ENCODE results near the gene SLC45A1.

The SLC45A1 gene

DNA sequence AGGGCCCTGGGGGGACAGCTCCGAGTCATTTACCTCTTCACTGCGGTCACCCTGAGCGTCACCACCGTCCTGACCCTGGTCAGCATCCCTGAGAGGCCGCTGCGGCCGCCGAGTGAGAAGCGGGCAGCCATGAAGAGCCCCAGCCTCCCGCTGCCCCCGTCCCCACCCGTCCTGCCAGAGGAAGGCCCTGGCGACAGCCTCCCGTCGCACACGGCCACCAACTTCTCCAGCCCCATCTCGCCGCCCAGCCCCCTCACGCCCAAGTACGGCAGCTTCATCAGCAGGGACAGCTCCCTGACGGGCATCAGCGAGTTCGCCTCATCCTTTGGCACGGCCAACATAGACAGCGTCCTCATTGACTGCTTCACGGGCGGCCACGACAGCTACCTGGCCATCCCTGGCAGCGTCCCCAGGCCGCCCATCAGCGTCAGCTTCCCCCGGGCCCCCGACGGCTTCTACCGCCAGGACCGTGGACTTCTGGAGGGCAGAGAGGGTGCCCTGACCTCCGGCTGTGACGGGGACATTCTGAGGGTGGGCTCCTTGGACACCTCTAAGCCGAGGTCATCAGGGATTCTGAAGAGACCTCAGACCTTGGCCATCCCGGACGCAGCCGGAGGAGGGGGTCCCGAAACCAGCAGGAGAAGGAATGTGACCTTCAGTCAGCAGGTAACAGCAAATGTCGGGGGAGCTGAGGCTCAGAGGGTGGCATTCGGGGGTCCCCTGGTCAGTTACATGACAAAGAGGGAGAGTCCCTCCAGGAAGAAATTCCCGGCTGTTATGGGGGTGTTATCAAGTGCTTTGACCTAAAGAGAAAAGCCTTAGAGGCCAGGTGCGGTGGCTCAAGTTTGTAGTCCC, 12.6 kb downstream of the SLC45A1 start:
- no peak for DNase-seq
- in situ Hi-C loops (cut with MboI; ENCODE audit: low pct_unique_long_range_greater_than_20kb, low sequenced_read_pairs): no loop called here

DNA sequence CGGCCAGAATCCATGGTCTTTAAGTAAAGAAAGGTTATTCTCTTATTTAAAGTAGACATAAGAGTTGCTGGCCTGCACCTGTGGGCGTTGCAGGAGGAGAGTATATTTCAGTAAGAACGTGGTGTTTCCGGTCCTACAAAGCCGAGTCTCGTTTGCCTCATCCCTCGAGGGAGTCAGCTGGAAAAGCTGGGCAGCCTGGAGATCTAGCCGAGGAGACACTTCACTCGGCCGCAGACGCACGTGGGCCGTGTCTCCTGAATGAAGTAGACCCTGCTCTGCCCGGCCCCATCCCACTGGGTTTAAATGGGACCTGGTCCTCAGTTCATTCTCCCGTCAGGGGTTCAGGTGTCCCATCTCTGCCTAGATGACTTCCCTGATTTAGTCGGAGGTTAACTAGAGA, 14.9 kb downstream of the SLC45A1 start:
- DNase-seq: no peak
- in situ Hi-C loops (cut with MboI; ENCODE audit: low pct_unique_long_range_greater_than_20kb, low sequenced_read_pairs): no loop called here

GRCh38 chr1:8333246-8333987, 15.5 kb downstream of the SLC45A1 start:
- in situ Hi-C loops (cut with MboI; ENCODE audit: low pct_unique_long_range_greater_than_20kb, low sequenced_read_pairs): no loop called here
- DNase-seq: no peak

GRCh38 chr1:8334106-8334851, 16.4 kb downstream of the SLC45A1 start:
- in situ Hi-C loops (cut with MboI; ENCODE audit: low pct_unique_long_range_greater_than_20kb, low sequenced_read_pairs): no loop called here
- DNase-seq: no peak

DNA sequence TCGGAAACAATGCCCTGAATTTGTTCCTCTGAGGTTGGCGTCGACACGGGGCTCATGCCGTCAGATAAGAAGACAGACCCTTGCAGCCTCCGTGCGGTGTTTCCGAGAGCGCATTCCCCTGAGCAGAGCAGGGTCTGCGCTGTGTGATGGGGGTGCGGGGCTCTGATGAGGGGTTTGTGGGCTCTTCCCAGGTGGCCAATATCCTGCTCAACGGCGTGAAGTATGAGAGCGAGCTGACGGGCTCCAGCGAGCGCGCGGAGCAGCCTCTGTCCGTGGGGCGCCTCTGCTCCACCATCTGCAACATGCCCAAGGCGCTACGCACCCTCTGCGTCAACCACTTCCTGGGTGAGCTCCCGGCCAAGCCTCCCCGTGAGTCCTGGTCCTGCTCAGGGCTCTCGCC, 17.3 kb downstream of the SLC45A1 start:
- in situ Hi-C loops (cut with MboI; ENCODE audit: low pct_unique_long_range_greater_than_20kb, low sequenced_read_pairs): no loop called here
- no peak for DNase-seq

DNA sequence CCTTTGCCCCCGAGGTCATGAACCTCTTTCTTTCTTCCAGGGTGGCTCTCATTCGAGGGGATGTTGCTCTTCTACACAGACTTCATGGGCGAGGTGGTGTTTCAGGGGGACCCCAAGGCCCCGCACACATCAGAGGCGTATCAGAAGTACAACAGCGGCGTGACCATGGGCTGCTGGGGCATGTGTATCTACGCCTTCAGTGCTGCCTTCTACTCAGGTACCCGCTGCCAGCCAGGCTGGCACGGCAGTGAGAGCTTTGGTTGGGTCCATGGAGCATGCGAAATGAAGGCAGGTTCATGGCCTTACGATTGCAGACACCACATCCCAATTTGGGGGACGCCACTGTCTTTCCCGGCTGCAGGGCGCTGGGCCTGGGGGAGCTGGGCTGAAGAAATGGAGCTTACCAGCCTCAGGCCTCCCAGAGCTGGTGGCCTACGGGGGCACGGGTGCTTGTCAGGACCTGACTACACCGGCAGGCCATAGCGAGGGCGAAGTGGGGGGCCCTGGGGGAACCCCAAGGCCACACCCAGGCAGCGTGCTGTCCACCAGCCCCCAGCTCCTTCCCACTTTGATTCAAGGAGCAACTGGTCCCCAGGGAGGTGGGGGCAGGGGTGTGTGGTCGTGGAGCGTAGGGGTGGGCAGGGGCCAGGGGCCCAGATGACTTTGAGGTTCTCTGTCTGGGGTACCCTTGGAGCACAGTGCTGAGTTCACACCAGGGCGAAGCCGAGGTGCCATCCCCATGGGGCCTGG, 20.0 kb downstream of the SLC45A1 start:
- in situ Hi-C loops (cut with MboI; ENCODE audit: low pct_unique_long_range_greater_than_20kb, low sequenced_read_pairs): no loop called here
- no peak for DNase-seq

- in situ Hi-C loops (cut with MboI; ENCODE audit: low pct_unique_long_range_greater_than_20kb, low sequenced_read_pairs): no loop called here
Measured at GRCh38 chr1:8338526-8339202, 20.8 kb downstream of the SLC45A1 start.

GRCh38 chr1:8339203-8339600, 21.3 kb downstream of the SLC45A1 start:
- in situ Hi-C loops (cut with MboI; ENCODE audit: low pct_unique_long_range_greater_than_20kb, low sequenced_read_pairs): no loop called here
- DNase-seq: no peak

More at GRCh38 chr1:8338526-8339202, 20.8 kb downstream of the SLC45A1 start:
- no peak for DNase-seq

- in situ Hi-C loops (cut with MboI; ENCODE audit: low pct_unique_long_range_greater_than_20kb, low sequenced_read_pairs): no loop called here
- DNase-seq: no peak
Measured at GRCh38 chr1:8340448-8340847, 22.5 kb downstream of the SLC45A1 start.

GRCh38 chr1:8342325-8342724, 24.4 kb downstream of the SLC45A1 start:
- in situ Hi-C loops (cut with MboI; ENCODE audit: low pct_unique_long_range_greater_than_20kb, low sequenced_read_pairs): no loop called here
- DNase-seq: no peak

GRCh38 chr1:8343044-8343443, 25.1 kb downstream of the SLC45A1 start:
- DNase-seq: no peak
- in situ Hi-C loops (cut with MboI; ENCODE audit: low pct_unique_long_range_greater_than_20kb, low sequenced_read_pairs): no loop called here

- in situ Hi-C loops (cut with MboI; ENCODE audit: low pct_unique_long_range_greater_than_20kb, low sequenced_read_pairs): no loop called here
- no peak for DNase-seq
Measured at GRCh38 chr1:8343464-8344001, 25.6 kb downstream of the SLC45A1 start.

- DNase-seq: no peak
- in situ Hi-C loops (cut with MboI; ENCODE audit: low pct_unique_long_range_greater_than_20kb, low sequenced_read_pairs): no loop called here
Measured at GRCh38 chr1:8344893-8345507, 27.1 kb downstream of the SLC45A1 start.

DNA sequence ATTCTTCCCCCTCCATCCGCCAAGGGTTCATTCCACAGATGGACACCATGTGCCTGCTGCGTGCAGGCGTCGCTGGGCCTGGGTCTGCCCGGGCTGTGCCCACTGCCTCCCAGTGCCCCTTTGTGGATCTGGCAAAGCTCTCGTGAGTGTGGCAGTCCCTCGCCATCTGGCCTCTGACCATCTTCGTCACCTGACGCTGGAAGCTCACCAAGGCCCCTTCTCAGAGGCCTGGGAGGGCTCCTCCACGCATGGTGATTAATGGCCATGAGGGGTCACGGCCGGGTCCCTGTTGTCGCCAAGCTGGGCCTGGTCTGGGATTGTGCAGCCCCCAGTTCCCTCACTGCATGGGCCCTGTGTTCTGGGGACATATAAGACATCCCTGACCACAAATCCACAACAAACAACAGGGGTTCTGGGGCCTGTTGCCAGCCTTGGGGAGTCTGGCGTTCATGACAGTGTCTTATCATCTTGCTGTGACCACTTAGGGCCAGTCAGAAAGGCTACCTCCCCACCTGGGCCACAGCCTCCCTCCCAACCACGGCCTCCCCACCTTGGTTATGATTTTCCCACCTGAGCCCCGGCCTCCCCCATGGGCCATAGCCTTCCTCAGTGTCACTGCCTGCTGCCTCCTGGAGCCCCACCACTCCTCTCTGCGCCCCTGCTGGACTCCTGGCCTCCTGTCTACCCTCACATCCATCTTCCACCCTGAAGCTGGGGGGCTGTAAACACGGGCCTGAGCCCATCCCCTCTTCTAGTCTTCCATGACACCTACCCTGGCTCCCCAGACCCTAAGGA, 27.9 kb downstream of the SLC45A1 start:
- in situ Hi-C loops (cut with MboI; ENCODE audit: low pct_unique_long_range_greater_than_20kb, low sequenced_read_pairs): no loop called here
- no peak for DNase-seq

GRCh38 chr1:8347635-8348034, 29.7 kb downstream of the SLC45A1 start:
- in situ Hi-C loops (cut with MboI; ENCODE audit: low pct_unique_long_range_greater_than_20kb, low sequenced_read_pairs): no loop called here
- DNase-seq: no peak

- in situ Hi-C loops (cut with MboI; ENCODE audit: low pct_unique_long_range_greater_than_20kb, low sequenced_read_pairs): no loop called here
- no peak for DNase-seq
Measured at GRCh38 chr1:8348047-8348776, 30.3 kb downstream of the SLC45A1 start.
